Right ventricle myocardium superior (tissue), 1 donor: Measurements from ENCODE around the gene DST. TPM values are rescaled to one million over a fixed set of nuclear protein-coding genes. Genes with fewer than 3 reads are reported as not detected.
"Not testable (repeated sequence)": the region's sequence is repeated elsewhere in the genome, so short reads cannot be mapped to it uniquely, and the experiment has no call there.

Source experiments
- ATAC-seq: fragments of 200-7000 bp; cut with Tn5 transposase; one replicate; pipeline ENCODE4 v1.9.1; 2020; ENCODE audit warnings: mild to moderate bottlenecking; ENCODE audit not compliant: poor library complexity
- DNase-seq: peaks from one replicate; pipeline ENCODE4 v3.0.0-alpha.2; 2020
- intact Hi-C: fragments of 100-400 bp; cut with DNase I; formaldehyde crosslinking; loops from one replicate; pipeline ENCODE4 v1.11.2; 2022
- total RNA-seq: library from RNA; stranded (reverse); fragmentation: NEBNext Ultra II Directional; extraction: Animal tissue kit (Norgen Biotek cat#: 25700); gene quantifications from one replicate; pipeline ENCODE4 v1.2.1, GENCODE V29; 2021
- donor health status: DM: no; HTN: yes; CAD: no; lungs with severe emphysema.

Gene DST
- total RNA-seq, 1 donor from 2014 or later: 234 TPM

- DNase-seq (no peak), ATAC-seq (peak; percentile 47)
- intact Hi-C loops: loop anchor here (5.0 to 10.0 kb wide), 2 partner anchors 119 to 237 kb away; no protein-coding TSS in a partner anchor
Measured at GRCh38 chr6:56593801-56594318, 48.8 kb downstream of the DST start.

- no peak for ATAC-seq
- DNase-seq: no peak
- intact Hi-C loops: no loop called here
Measured at GRCh38 chr6:56582236-56582635, 60.5 kb downstream of the DST start.

GRCh38 chr6:56581296-56581925 lies 61.3 kb downstream of the DST start:
- DNase-seq (no peak), ATAC-seq (peak; percentile 31)
- intact Hi-C loops: no loop called here

- intact Hi-C loops: no loop called here
- ATAC-seq (no peak), DNase-seq (no peak)
Measured at GRCh38 chr6:56580271-56580670, 62.4 kb downstream of the DST start.

GRCh38 chr6:56579155-56579851 lies 63.4 kb downstream of the DST start:
- intact Hi-C loops: no loop called here
- no peak for DNase-seq
- ATAC-seq: no peak

GRCh38 chr6:56575736-56576135 lies 67.0 kb downstream of the DST start:
- DNase-seq (no peak), ATAC-seq (no peak)
- intact Hi-C loops: no loop called here

- ATAC-seq (no peak), DNase-seq (no peak)
- intact Hi-C loops: no loop called here
Measured at GRCh38 chr6:56574292-56574691, 68.4 kb downstream of the DST start.

- intact Hi-C loops: no loop called here
- peak; percentile 62 for ATAC-seq
- no peak for DNase-seq
Measured at GRCh38 chr6:56573624-56574023, 69.1 kb downstream of the DST start.

- no peak for ATAC-seq
- DNase-seq: no peak
- intact Hi-C loops: no loop called here
Measured at GRCh38 chr6:56572788-56573471, 69.8 kb downstream of the DST start.

- DNase-seq (no peak), ATAC-seq (no peak)
- intact Hi-C loops: no loop called here
Measured at GRCh38 chr6:56571605-56572004, 71.1 kb downstream of the DST start.

GRCh38 chr6:56570413-56571359 lies 72.0 kb downstream of the DST start:
- peak; percentile 69 for ATAC-seq
- DNase-seq: no peak
- intact Hi-C loops: no loop called here

GRCh38 chr6:56567501-56567900 lies 75.2 kb downstream of the DST start:
- no peak for ATAC-seq
- no peak for DNase-seq
- intact Hi-C loops: no loop called here

GRCh38 chr6:56562730-56563129 lies 80.0 kb downstream of the DST start:
- DNase-seq, intact Hi-C loops, ATAC-seq: not testable (repeated sequence)

GRCh38 chr6:56556751-56557540 lies 85.7 kb downstream of the DST start:
- ATAC-seq: no peak
- intact Hi-C loops: no loop called here
- DNase-seq: no peak

- peak; percentile 41 for DNase-seq
- intact Hi-C loops: no loop called here
- peak; percentile 94 for ATAC-seq
Measured at GRCh38 chr6:56555438-56555872, 87.2 kb downstream of the DST start.

- DNase-seq: no peak
- no peak for ATAC-seq
- intact Hi-C loops: no loop called here
Measured at GRCh38 chr6:56552187-56553130, 90.2 kb downstream of the DST start.
